Activated naive CD8-positive, alpha-beta T cell (primary cell): ENCODE results near the gene SSC4D.

Source experiments
- H3K27ac Mint-ChIP-seq: one replicate; pipeline ENCODE4 v1.8.0; 2021; ENCODE audit warnings: mixed read lengths
- H3K27me3 Mint-ChIP-seq: one replicate; pipeline ENCODE4 v1.8.0; 2021; ENCODE audit warnings: mixed read lengths
- H3K36me3 Mint-ChIP-seq: one replicate; pipeline ENCODE4 v1.8.0; 2021; ENCODE audit warnings: mixed read lengths
- H3K4me1 Mint-ChIP-seq: one replicate; pipeline ENCODE4 v1.8.0; 2021; ENCODE audit warnings: low read depth, mixed read lengths
- H3K4me3 Mint-ChIP-seq: one replicate; pipeline ENCODE4 v1.8.0; 2021; ENCODE audit warnings: mild to moderate bottlenecking, mixed read lengths
- H3K9me3 Mint-ChIP-seq: one replicate; pipeline ENCODE4 v1.8.0; 2021; ENCODE audit warnings: low read depth, mixed read lengths

The SSC4D gene

DNA sequence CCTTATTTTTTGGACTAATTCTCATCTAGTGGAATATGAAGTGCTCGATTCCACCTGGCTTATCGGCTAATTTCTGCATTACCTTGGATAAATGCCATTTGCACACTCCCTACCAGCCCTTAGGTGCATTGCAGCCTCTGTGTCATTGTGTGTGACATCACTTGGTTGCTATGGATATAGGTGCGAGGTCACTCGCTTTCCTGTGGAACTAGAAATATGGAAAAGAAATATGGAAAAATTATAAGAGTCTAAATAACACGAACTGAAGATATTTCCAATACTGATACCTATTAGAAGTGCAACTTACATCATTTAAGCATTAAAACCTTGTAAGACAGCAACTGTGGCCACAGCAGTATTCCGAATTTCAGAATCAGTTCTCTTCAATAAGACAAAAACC, 52.7 kb downstream of the SSC4D start:
- peaks cover 51% of the 10 kb centered on the region for H3K4me1 Mint-ChIP-seq
- H3K36me3 Mint-ChIP-seq: peaks cover 20% of the 10 kb centered on the region
- peak overlapping the region; percentile 50 for H3K27ac Mint-ChIP-seq
- H3K27me3 Mint-ChIP-seq: no peaks in the 10 kb centered on the region
- no peaks in the 10 kb centered on the region for H3K9me3 Mint-ChIP-seq
- peak overlapping the region; percentile 94 for H3K4me3 Mint-ChIP-seq

DNA sequence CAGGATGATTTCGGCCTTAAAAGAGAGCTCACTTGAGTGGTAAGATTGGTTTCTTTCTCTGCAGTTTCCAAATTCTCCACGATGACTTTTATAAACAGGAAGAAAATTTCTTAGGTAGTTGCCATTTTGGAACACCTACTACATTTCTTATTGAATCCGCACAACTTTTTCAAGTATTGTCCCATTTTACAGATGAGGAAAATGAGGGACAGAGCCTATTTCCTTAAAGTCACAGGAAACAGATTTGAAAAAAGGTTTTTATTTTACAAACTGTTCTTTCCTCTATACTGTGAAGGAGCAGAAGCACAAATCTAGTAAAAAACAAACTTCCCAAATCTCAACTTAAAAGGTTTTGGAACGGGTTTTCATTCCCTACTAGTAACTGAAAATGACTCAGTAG, 53.4 kb downstream of the SSC4D start:
- Mint-ChIP-seq H3K4me1 (peaks cover 58% of the 10 kb centered on the region), H3K27me3 (no peaks in the 10 kb centered on the region), H3K36me3 (peaks cover 20% of the 10 kb centered on the region), H3K4me3 (peak overlapping the region; percentile 70), H3K9me3 (no peaks in the 10 kb centered on the region), H3K27ac (peak overlapping the region; percentile 37)

DNA sequence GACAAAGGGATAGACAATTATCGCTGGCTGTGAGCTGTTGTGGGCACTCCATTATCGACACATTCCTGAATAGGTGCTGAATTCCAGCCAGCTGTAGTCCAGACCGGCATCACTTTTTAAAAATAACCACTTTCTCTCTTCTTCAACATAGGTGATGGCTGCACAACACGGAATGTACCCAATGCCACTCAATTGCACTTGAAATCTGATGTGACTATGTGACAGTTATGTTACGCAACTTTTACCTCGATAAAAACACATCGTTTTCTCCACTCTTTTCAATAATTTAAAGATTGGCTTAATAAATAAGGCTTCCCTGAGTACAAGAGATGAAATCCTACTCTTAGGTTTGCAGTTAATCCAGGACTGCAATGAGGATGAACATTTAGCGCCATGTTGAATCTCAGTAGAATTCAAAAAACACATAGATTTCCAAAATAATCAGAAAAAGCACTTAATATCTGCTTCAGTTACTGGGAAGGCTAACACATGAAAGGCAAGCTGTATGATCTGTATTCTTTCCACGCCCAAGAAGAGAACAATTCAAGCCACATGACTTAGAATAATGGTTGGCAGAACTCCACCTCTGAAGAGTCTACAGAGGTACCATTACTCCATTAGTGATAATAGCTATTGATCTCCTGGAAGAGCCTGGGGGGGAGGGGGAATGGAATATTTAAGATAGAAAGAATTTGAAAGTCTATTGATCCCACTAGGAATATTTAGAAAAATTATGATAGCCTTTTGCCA, 54.3 kb downstream of the SSC4D start:
- peak overlapping the region; percentile 70 for H3K4me3 Mint-ChIP-seq
- peaks cover 20% of the 10 kb centered on the region for H3K36me3 Mint-ChIP-seq
- no peaks in the 10 kb centered on the region for H3K27me3 Mint-ChIP-seq
- H3K4me1 Mint-ChIP-seq: peaks cover 64% of the 10 kb centered on the region
- H3K27ac Mint-ChIP-seq: peak overlapping the region; percentile 37
- H3K9me3 Mint-ChIP-seq: no peaks in the 10 kb centered on the region

DNA sequence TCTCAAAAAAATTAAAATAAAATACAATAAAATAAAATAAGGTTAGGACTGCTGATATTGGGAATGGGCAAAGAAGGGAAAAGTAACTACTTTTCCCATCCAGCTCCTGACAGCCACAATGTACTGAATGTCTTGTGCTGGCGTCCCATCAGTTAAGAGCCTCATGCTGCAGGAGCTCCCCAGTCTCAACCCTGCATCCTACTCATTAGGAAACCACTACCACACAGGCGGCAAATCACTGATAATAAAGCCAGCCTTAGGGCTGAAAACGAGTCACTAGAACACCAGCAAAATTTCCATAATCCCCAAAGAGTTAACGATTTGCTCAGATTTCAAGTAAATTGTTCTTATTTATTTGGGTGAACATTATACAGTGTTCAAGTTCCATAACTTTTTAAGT, 55.0 kb downstream of the SSC4D start:
- Mint-ChIP-seq H3K36me3 (peaks cover 20% of the 10 kb centered on the region), H3K4me1 (peaks cover 66% of the 10 kb centered on the region), H3K9me3 (no peaks in the 10 kb centered on the region), H3K27ac (no peak overlapping the region), H3K4me3 (no peak overlapping the region), H3K27me3 (no peaks in the 10 kb centered on the region)

DNA sequence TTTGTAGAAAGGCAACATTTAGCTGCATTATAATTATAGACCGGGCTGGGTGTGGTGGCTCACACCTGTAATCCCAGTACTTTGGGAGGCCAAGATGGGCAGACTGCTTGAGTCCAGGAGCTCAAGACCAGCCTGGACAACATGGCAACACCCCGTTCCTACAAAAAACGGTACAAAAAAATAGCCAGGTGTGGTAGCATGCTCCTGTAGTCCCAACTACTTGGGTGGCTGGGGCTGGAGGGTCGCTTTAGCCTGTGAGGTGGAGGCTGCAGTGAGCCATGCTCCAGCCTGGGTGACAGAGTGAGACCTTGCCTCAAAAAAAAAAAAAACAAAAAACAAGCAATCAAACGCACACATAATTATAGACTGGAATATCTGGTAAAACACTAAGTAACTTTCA, 55.8 kb downstream of the SSC4D start:
- Mint-ChIP-seq H3K9me3 (no peaks in the 10 kb centered on the region), H3K36me3 (peaks cover 20% of the 10 kb centered on the region), H3K27me3 (no peaks in the 10 kb centered on the region), H3K4me1 (peaks cover 68% of the 10 kb centered on the region), H3K4me3 (peak overlapping the region; percentile 40), H3K27ac (no peak overlapping the region)

DNA sequence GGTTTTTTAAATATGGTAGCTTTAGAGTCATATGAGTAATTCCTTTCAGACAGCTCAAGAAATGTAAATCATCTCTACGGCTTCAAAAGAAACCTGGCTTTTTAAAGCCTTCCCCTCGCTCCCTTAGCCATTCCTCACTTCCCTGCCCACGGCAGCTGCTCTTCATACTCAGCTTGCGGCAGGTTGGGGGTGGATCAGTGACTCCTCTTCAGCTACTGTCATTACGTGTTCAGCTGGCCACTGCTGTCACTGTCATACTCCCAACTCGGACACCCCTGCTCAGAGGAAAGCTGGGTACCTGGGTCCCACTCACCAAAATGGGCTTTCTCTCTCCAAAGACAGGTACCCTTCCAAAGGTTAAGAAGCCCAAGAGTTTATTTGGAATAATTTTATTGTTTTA, 57.3 kb downstream of the SSC4D start:
- Mint-ChIP-seq H3K4me1 (peaks cover 73% of the 10 kb centered on the region), H3K27ac (no peak overlapping the region), H3K27me3 (no peaks in the 10 kb centered on the region), H3K9me3 (no peaks in the 10 kb centered on the region), H3K4me3 (no peak overlapping the region), H3K36me3 (peaks cover 18% of the 10 kb centered on the region)

DNA sequence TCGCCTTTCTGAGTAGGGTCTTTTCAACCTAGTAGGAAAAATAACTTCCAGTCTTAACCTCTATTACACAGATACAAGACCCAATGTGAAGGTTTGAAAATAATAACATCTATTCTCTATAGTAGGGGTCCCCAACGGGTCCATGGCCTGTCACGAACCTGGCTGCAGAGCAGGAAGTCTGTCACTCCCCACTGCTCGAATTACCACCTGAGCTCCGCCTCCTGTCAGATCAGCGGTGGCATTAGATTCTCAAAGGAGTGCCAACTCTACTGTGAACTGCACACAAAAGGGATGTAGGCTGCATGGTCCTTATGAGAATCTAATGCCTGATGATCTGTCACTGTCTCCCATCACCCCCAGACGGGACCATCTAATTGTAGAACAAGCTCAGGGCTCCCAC, 58.1 kb downstream of the SSC4D start:
- H3K27ac Mint-ChIP-seq: peak overlapping the region; percentile 28
- peaks cover 75% of the 10 kb centered on the region for H3K4me1 Mint-ChIP-seq
- H3K4me3 Mint-ChIP-seq: no peak overlapping the region
- no peaks in the 10 kb centered on the region for H3K9me3 Mint-ChIP-seq
- peaks cover 26% of the 10 kb centered on the region for H3K36me3 Mint-ChIP-seq
- H3K27me3 Mint-ChIP-seq: no peaks in the 10 kb centered on the region

DNA sequence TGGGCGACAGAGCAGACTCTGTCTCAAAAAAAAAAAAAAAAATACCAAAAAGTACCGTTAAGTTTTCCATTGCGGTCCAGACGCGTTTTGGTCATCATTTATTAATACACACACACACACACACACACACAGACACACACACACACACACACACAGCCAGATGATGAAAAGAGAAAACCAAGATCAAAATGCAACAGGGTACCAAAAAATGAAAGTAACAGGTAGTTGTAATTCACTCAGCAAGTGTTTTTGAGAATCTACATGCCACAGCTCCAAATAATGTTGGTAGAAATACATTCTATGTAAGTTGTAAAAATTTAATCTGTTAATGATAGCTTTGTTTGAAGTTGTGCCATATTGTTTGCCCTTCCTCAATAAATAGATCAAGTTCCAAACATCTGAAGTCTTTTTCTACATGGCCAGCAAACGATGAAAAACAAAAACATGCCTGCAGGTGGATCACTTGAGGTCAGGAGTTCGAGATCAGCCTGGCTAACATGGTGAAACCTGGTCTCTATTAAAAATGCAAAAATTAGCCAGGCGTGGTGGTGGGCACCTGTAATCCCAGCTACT, 60.1 kb downstream of the SSC4D start:
- Mint-ChIP-seq H3K9me3 (no peaks in the 10 kb centered on the region), H3K27ac (peak overlapping the region; percentile 6), H3K27me3 (no peaks in the 10 kb centered on the region), H3K4me3 (no peak overlapping the region), H3K36me3 (peaks cover 19% of the 10 kb centered on the region), H3K4me1 (peaks cover 66% of the 10 kb centered on the region)

DNA sequence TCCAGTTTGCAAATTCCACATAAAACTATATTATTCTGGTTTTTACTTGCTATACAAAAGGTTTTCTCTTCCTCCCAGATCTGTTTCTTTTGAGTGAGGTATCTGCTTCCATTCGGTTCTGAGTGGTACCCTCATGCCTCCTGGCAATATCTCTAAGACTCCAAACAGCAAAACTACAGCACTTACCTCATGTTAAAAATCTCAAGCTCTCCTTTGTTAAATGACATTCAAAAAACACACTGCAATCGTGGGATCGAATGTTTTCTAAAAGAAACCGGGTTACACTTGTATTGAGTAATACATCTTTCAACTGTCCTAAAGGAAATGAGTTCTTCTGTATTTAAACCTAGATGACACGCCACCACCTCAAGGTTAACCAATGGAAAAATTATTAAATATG, 61.8 kb downstream of the SSC4D start:
- H3K36me3 Mint-ChIP-seq: peaks cover 24% of the 10 kb centered on the region
- H3K4me1 Mint-ChIP-seq: peaks cover 68% of the 10 kb centered on the region
- H3K27ac Mint-ChIP-seq: peak overlapping the region; percentile 78
- peak overlapping the region; percentile 35 for H3K4me3 Mint-ChIP-seq
- H3K27me3 Mint-ChIP-seq: no peaks in the 10 kb centered on the region
- H3K9me3 Mint-ChIP-seq: no peaks in the 10 kb centered on the region

DNA sequence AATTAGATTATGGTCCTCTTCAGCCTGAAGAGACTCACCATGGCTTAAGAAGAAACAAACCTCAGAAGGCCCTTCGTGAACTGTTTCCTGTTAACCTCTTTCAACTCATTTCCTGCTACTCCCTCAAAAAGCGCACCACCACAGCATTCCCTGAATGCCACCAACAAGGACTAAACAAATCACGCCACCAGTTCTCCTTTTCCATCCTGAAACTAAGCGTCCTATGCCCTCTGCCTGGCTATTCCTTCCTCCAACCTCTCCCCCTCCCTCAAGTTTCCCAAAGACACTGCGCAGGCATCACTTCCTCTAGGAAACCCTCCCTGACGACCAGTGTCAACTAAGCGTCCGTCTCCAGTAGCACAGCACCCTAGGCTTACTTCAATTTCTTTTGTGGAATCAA, 62.7 kb downstream of the SSC4D start:
- H3K36me3 Mint-ChIP-seq: peaks cover 28% of the 10 kb centered on the region
- no peaks in the 10 kb centered on the region for H3K27me3 Mint-ChIP-seq
- peak overlapping the region; percentile 50 for H3K4me3 Mint-ChIP-seq
- no peaks in the 10 kb centered on the region for H3K9me3 Mint-ChIP-seq
- peaks cover 69% of the 10 kb centered on the region for H3K4me1 Mint-ChIP-seq
- peak overlapping the region; percentile 86 for H3K27ac Mint-ChIP-seq

DNA sequence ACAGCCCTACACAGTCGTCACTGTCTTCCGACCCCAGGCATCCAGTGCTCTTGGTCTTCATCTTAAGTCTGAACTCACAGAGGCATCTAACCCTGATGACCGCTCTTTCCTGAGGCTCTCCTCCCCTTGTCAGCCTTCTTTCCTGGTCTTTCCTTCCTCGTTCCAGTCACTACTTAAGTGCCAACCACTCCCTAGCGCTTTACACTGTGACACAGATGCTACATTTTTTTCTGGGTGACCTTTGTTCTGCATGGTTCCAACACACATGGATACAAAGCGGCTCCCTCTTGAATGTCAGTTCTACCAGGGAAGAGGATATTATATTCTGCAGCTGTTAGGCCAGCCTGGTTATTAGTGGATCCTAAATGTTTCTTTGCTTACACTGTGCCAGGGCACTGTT, 63.4 kb downstream of the SSC4D start:
- H3K36me3 Mint-ChIP-seq: peaks cover 28% of the 10 kb centered on the region
- H3K4me3 Mint-ChIP-seq: peak overlapping the region; percentile 50
- H3K27me3 Mint-ChIP-seq: no peaks in the 10 kb centered on the region
- H3K4me1 Mint-ChIP-seq: peaks cover 67% of the 10 kb centered on the region
- H3K9me3 Mint-ChIP-seq: no peaks in the 10 kb centered on the region
- H3K27ac Mint-ChIP-seq: peak overlapping the region; percentile 86

DNA sequence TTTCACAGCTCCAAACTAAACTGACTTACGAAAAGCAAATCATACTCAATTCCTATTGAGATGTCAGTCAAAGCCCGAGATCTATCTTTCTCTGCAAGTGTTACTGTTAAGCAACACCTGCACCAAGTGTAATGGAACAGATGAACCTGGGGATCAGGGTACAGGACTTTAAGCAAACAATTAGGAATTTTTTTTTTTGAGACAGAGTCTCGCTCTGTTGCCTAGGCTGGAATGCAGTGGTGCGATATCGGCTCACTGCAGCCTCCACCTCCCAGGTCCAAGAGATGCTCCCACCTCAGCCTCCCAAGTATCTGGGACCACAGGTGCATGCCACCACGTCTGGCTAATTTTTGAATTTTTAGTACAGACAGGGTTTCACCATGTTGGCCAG, 65.6 kb downstream of the SSC4D start:
- H3K9me3 Mint-ChIP-seq: no peaks in the 10 kb centered on the region
- H3K27ac Mint-ChIP-seq: peak overlapping the region; percentile 64
- no peaks in the 10 kb centered on the region for H3K27me3 Mint-ChIP-seq
- H3K4me3 Mint-ChIP-seq: no peak overlapping the region
- H3K36me3 Mint-ChIP-seq: peaks cover 28% of the 10 kb centered on the region
- H3K4me1 Mint-ChIP-seq: peaks cover 69% of the 10 kb centered on the region

DNA sequence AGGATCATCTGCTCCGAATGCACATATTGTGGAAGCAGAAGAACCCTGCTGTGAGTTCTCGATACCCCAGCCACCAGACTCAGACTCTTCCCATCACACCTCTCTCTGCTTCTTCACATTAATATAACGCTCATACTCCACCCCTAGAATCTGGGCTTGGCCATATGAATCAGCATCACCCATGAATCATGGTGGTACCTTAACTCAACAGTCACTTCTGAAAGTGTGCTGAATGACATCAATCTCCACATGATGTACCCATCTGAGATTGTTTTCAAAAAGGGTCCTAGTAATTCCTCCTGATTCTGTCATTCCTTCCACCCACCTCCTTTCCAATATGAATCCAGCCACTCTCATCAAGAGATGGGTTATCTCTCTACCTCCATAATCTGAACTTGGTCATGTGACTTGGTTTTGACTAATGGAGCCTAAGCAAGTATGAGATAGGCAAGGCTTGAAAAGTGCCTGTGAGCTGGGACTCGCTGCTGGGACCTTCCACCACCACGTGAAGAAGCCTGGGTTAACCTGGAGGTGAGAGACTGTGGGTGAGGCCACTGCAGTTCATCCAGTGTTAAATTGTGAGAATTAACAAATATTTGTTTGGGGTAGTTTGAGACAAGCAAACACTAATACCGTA, 66.1 kb downstream of the SSC4D start:
- no peaks in the 10 kb centered on the region for H3K9me3 Mint-ChIP-seq
- peak overlapping the region; percentile 64 for H3K27ac Mint-ChIP-seq
- H3K27me3 Mint-ChIP-seq: no peaks in the 10 kb centered on the region
- no peak overlapping the region for H3K4me3 Mint-ChIP-seq
- peaks cover 28% of the 10 kb centered on the region for H3K36me3 Mint-ChIP-seq
- H3K4me1 Mint-ChIP-seq: peaks cover 74% of the 10 kb centered on the region

DNA sequence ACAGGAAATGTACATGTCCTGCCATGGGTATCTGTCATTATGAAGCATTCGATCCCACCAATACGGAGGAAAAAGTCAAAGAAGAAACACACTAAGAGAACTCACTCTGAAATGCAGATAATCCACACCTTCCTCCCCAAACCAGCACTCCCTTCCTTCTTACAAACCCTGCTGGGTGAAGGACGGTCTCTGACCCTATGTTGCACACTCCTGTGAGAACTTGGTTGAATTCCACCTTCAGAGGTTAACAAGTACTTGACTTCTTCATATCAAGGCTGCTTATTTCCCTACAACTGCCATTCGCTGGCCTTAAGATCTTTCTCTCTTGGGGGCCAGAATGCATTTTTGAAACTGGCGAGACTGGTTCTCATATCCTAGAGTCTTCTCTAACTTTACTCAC, 67.3 kb downstream of the SSC4D start:
- Mint-ChIP-seq H3K4me3 (no peak overlapping the region), H3K9me3 (no peaks in the 10 kb centered on the region), H3K4me1 (peaks cover 71% of the 10 kb centered on the region), H3K27ac (no peak overlapping the region), H3K27me3 (no peaks in the 10 kb centered on the region), H3K36me3 (peaks cover 24% of the 10 kb centered on the region)

DNA sequence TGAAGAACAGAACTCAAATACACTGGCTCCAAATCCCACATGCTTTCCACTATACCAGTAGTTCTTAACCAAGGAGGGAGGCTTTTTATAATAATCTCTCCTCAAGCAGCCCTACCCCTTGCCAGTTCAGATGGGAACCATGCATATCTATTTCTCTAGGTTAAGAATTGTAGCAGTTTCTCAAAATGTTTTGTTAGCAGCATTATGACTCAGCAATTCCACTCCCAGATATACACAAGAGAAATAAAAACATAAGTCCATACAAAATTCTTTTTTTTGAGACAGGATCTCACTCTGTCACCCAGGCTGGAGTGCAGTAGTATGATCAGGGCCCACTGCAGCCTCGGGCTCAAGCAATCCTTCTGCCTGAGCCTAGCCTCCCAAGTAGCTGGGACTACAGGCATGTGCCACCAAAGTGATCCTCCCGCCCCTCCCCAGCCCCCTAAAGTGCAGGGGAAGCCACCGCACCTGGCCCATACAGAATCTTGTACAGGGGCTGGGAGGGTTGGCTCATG, 68.8 kb downstream of the SSC4D start:
- Mint-ChIP-seq H3K27ac (no peak overlapping the region), H3K27me3 (no peaks in the 10 kb centered on the region), H3K9me3 (no peaks in the 10 kb centered on the region), H3K4me3 (no peak overlapping the region), H3K4me1 (peaks cover 67% of the 10 kb centered on the region), H3K36me3 (peaks cover 11% of the 10 kb centered on the region)
